Omental fat pad (tissue), 4 donors: ENCODE results near the gene MYH9. TPM values are rescaled to one million over a fixed set of nuclear protein-coding genes. Genes with fewer than 3 reads are reported as not detected.

Experiments
- ATAC-seq: fragments of 150-250 bp; one replicate; pipeline ENCODE4 v1.9.1; 2016; ENCODE audit warnings: mild to moderate bottlenecking, moderate library complexity; ENCODE audit not compliant: low FRiP score
- DNase-seq: peaks from one replicate; pipeline ENCODE4 v3.0.0-alpha.2; 2019; ENCODE audit warnings: low spot score
- small RNA-seq: library from RNA; depleted of rRNA; stranded (forward); fragments of <200 nt; gene quantifications from one replicate; pipeline ENCODE3, GENCODE V24; 2016
- total RNA-seq, 4 donors: library from RNA; depleted of rRNA; stranded (reverse); fragments of >200 nt; gene quantifications; one replicate each; pipeline ENCODE4 v1.1.0, GENCODE V29; 2016
- TF ChIP-seq, protein P1 (sequence below), 3 donors: fragments of 450-650 bp; IDR thresholded peaks; one replicate each; pipeline ENCODE4 v1.5.1; 2016 to 2017; ENCODE audit warnings: antibody characterized with exemption in 3 of 3, mild to moderate bottlenecking in 3 of 3, moderate library complexity in 2 of 3

MYH9 gene
- total RNA-seq, 4 donors from 2014 or later = 225 to 463 (median 370) TPM

DNA sequence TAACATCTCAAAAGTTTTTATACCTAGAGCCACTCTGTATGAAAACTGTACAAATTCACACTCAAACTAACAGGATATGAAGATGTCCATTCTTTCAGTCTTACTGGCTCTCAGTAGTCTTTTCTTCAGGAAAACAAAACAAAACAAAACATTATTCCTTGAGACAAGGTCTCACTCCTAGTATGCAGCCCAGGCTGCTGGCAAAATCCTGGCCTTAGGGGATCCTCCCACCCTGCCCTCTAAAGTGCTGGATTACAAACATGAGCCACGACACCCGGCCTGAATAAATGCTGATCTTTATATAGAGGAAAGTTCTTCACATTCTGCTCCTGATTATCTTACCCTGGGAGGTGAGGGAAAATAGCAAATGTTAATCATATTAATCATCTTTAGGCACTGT is 153.6 kb downstream of the MYH9 start:
- TF ChIP-seq, protein P1, sequence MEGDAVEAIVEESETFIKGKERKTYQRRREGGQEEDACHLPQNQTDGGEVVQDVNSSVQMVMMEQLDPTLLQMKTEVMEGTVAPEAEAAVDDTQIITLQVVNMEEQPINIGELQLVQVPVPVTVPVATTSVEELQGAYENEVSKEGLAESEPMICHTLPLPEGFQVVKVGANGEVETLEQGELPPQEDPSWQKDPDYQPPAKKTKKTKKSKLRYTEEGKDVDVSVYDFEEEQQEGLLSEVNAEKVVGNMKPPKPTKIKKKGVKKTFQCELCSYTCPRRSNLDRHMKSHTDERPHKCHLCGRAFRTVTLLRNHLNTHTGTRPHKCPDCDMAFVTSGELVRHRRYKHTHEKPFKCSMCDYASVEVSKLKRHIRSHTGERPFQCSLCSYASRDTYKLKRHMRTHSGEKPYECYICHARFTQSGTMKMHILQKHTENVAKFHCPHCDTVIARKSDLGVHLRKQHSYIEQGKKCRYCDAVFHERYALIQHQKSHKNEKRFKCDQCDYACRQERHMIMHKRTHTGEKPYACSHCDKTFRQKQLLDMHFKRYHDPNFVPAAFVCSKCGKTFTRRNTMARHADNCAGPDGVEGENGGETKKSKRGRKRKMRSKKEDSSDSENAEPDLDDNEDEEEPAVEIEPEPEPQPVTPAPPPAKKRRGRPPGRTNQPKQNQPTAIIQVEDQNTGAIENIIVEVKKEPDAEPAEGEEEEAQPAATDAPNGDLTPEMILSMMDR (IDR thresholded peaks at IDR 0.05) = no peak
- DNase-seq (no peak), ATAC-seq (no peak)

DNA sequence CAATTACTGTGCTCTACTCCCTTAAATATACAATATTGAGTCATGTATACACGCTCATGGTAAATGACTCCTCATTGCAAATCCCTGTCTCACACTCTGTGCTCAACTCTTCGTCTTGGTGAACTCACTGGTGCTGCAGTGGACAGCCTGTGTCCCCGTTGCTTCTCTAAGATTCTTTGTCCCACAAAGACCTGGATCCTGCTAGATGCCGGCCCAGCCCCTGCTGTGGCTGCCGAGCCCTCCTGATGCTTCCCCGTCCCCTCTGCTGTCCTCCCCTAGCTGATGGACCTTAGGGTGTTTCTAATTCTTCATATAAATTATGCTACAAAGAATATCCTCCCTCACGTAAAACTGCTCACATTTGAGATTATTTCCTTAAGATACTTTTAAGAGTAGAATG is 154.0 kb downstream of the MYH9 start:
- ATAC-seq (no peak), DNase-seq (no peak)
- TF ChIP-seq, protein P1 (IDR thresholded peaks at IDR 0.05) = no peak

DNA sequence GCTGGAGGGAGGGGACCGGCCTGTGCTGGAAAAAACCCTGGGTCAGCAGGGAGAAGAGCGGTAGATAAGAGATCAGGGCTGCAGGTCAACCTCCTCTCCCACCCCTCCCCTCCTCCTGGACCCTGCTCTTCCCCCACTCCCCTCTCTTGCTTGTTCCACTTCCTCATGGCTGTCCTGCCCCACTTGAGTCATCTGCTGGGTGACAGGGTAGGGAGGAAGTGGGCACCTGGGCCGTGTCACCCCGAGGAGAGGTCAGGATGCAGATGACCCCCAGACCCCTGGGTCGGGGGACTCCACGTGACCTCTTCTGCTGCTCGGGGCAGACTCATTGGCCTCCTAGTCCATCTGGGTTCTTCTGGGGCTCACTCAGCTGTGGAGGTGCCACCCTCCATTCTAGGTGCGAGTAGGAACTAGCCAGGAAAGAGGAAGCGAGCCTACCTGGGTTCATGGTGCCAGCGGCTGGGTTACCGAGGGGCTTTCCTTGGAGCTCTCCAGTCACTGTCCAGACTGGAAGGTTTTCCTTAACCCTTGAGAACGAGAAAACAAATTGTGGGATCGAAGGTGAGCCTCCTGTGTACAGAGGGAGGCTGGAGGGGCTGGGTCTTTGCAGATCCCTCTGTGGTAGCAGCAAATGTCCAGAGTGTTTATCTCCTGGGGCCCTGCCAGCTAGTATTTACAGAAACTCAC is 154.9 kb downstream of the MYH9 start:
- ATAC-seq (no peak), DNase-seq (no peak)
- TF ChIP-seq, protein P1 (IDR thresholded peaks at IDR 0.05) = no peak

Small RNAs within 50 kb of the gene (small RNA-seq; reads per million reads assigned to genes)
- not detected for gene MIR6819

Other genes with a start within 250 kb of the MYH9 start
- 100 to 1,000 TPM in 1 of 4 donors, 10 to 100 TPM in 3; 39.5 to 273 (median 73.9) TPM for gene APOL3, start 227.2 kb downstream of the MYH9 start, total RNA-seq
- 100 to 1,000 TPM in 1 of 4 donors, 10 to 100 TPM in 2, under 1 TPM in 1; 0.31 to 113 (median 44.3) TPM for gene APOL4, start 186.2 kb downstream of the MYH9 start, total RNA-seq
- gene APOL2, start 148.4 kb downstream of the MYH9 start, total RNA-seq = 100 to 1,000 TPM in 2 of 4 donors, 10 to 100 TPM in 2; 63.2 to 122 (median 93.0) TPM
- gene APOL1, start 134.8 kb downstream of the MYH9 start, total RNA-seq = 10 to 100 TPM; 27.3 to 89.3 (median 65.3) TPM
- gene TXN2, start 93.7 kb upstream of the MYH9 start, total RNA-seq = 10 to 100 TPM; 53.2 to 82.0 (median 66.2) TPM
- 10 to 100 TPM in 1 of 4 donors, 1 to 10 TPM in 3; 4.0 to 11.7 (median 5.1) TPM for gene FOXRED2, start 119.1 kb upstream of the MYH9 start, total RNA-seq
- 100 to 1,000 TPM; 248 to 355 (median 268) TPM for gene EIF3D, start 141.2 kb upstream of the MYH9 start, total RNA-seq